Measurements from ENCODE around the gene DSG3.

DSG3 gene

GRCh38 chr18:31432316-31432715 lies 15.2 kb upstream of the DSG3 start:
- no peak for DNase-seq (ENCODE audit: low read depth in 2 of 2)

GRCh38 chr18:31436825-31437224 lies 10.7 kb upstream of the DSG3 start:
- DNase-seq (ENCODE audit: low read depth in 2 of 2) = no peak

- no peak for DNase-seq (ENCODE audit: low read depth in 2 of 2)
These were observed 9.1 kb upstream of the DSG3 start for GRCh38 chr18:31438402-31438801.

GRCh38 chr18:31439807-31440325 lies 7.7 kb upstream of the DSG3 start:
- no peak for DNase-seq (ENCODE audit: low read depth in 2 of 2)

GRCh38 chr18:31440787-31441186 lies 6.8 kb upstream of the DSG3 start:
- no peak for DNase-seq (ENCODE audit: low read depth in 2 of 2)

GRCh38 chr18:31441493-31441892 lies 6.0 kb upstream of the DSG3 start:
- DNase-seq (ENCODE audit: low read depth in 2 of 2) = no peak

GRCh38 chr18:31444142-31444541 lies 3.4 kb upstream of the DSG3 start:
- DNase-seq (ENCODE audit: low read depth in 2 of 2) = no peak

GRCh38 chr18:31445908-31446307 lies 1.6 kb upstream of the DSG3 start:
- no peak for DNase-seq (ENCODE audit: low read depth in 2 of 2)

GRCh38 chr18:31446854-31447253 lies 687 bp upstream of the DSG3 start:
- no peak for DNase-seq (ENCODE audit: low read depth in 2 of 2)

- no peak for DNase-seq (ENCODE audit: low read depth in 2 of 2)
These were observed 2.9 kb downstream of the DSG3 start for GRCh38 chr18:31450409-31450808.

- no peak for DNase-seq (ENCODE audit: low read depth in 2 of 2)
These were observed 4.1 kb downstream of the DSG3 start for GRCh38 chr18:31451625-31452024.

- DNase-seq (ENCODE audit: low read depth in 2 of 2) = no peak
These were observed 6.6 kb downstream of the DSG3 start for GRCh38 chr18:31454066-31454708.

- DNase-seq (ENCODE audit: low read depth in 2 of 2) = no peak
These were observed 22.1 kb downstream of the DSG3 start for GRCh38 chr18:31469629-31470028.

- no peak for DNase-seq (ENCODE audit: low read depth in 2 of 2)
These were observed 31.1 kb downstream of the DSG3 start for GRCh38 chr18:31478688-31479087.

GRCh38 chr18:31482051-31482450 lies 34.5 kb downstream of the DSG3 start:
- no peak for DNase-seq (ENCODE audit: low read depth in 2 of 2)

- no peak for DNase-seq (ENCODE audit: low read depth in 2 of 2)
These were observed 35.9 kb downstream of the DSG3 start for GRCh38 chr18:31483396-31483795.

GRCh38 chr18:31484461-31484860 lies 36.9 kb downstream of the DSG3 start:
- no peak for DNase-seq (ENCODE audit: low read depth in 2 of 2)

GRCh38 chr18:31486165-31486564 lies 38.6 kb downstream of the DSG3 start:
- DNase-seq (ENCODE audit: low read depth in 2 of 2) = no peak

GRCh38 chr18:31487246-31488015 lies 39.9 kb downstream of the DSG3 start:
- DNase-seq (ENCODE audit: low read depth in 2 of 2) = no peak

- DNase-seq (ENCODE audit: low read depth in 2 of 2) = no peak
These were observed 41.8 kb downstream of the DSG3 start for GRCh38 chr18:31489311-31489710.

- no peak for DNase-seq (ENCODE audit: low read depth in 2 of 2)
These were observed 42.8 kb downstream of the DSG3 start for GRCh38 chr18:31490387-31490786.

GRCh38 chr18:31490833-31491232 lies 43.3 kb downstream of the DSG3 start:
- no peak for DNase-seq (ENCODE audit: low read depth in 2 of 2)

GRCh38 chr18:31491586-31491985 lies 44.0 kb downstream of the DSG3 start:
- no peak for DNase-seq (ENCODE audit: low read depth in 2 of 2)
